Measurements from ENCODE around the gene TECR. TPM values are rescaled to one million over a fixed set of nuclear protein-coding genes. Genes with fewer than 3 reads are reported as not detected.

The TECR gene
- total RNA-seq, 1 donor from 2014 or later, result 20.0 TPM

- Histone ChIP-seq H3K36me3 (ENCODE audit: control insufficient read depth, insufficient read depth, low read length) (peaks cover 4% of the 10 kb centered on the region), H3K4me3 (ENCODE audit: low read depth, low read length) (no peak overlapping the region), H3K27me3 (ENCODE audit: control insufficient read depth, insufficient read depth, low read length) (no peaks in the 10 kb centered on the region)
- TF ChIP-seq CTCF (IDR thresholded peaks at IDR 0.05; ENCODE audit: insufficient read depth, low read length, severe bottlenecking), result no peak
- FAIRE-seq (peak; percentile 43), DNase-seq (ENCODE audit: low read depth) (peak; percentile 60)
Measured at GRCh38 chr19:14555918-14556661, 26.7 kb downstream of the TECR start.

- TF ChIP-seq CTCF (IDR thresholded peaks at IDR 0.05; ENCODE audit: insufficient read depth, low read length, severe bottlenecking), result peak; percentile 99
- DNase-seq (ENCODE audit: low read depth), result peak; percentile 70
- H3K4me3 ChIP-seq (ENCODE audit: low read depth, low read length), result no peak overlapping the region
- H3K27me3 ChIP-seq (ENCODE audit: control insufficient read depth, insufficient read depth, low read length), result no peaks in the 10 kb centered on the region
- peaks cover 4% of the 10 kb centered on the region for H3K36me3 ChIP-seq (ENCODE audit: control insufficient read depth, insufficient read depth, low read length)
- FAIRE-seq, result no peak
Measured at GRCh38 chr19:14556662-14557188, 27.3 kb downstream of the TECR start.

GRCh38 chr19:14558370-14559066, 29.1 kb downstream of the TECR start:
- Histone ChIP-seq H3K27me3 (ENCODE audit: control insufficient read depth, insufficient read depth, low read length) (no peaks in the 10 kb centered on the region), H3K4me3 (ENCODE audit: low read depth, low read length) (no peak overlapping the region), H3K36me3 (ENCODE audit: control insufficient read depth, insufficient read depth, low read length) (peaks cover 6% of the 10 kb centered on the region)
- FAIRE-seq (no peak), DNase-seq (ENCODE audit: low read depth) (no peak)
- no peak for TF ChIP-seq CTCF (IDR thresholded peaks at IDR 0.05; ENCODE audit: insufficient read depth, low read length, severe bottlenecking)

GRCh38 chr19:14559916-14560775, 30.8 kb downstream of the TECR start:
- H3K36me3 ChIP-seq (ENCODE audit: control insufficient read depth, insufficient read depth, low read length), result peaks cover 10% of the 10 kb centered on the region
- H3K27me3 ChIP-seq (ENCODE audit: control insufficient read depth, insufficient read depth, low read length), result no peaks in the 10 kb centered on the region
- no peak overlapping the region for H3K4me3 ChIP-seq (ENCODE audit: low read depth, low read length)
- DNase-seq (ENCODE audit: low read depth), result no peak
- FAIRE-seq, result no peak
- no peak for TF ChIP-seq CTCF (IDR thresholded peaks at IDR 0.05; ENCODE audit: insufficient read depth, low read length, severe bottlenecking)

GRCh38 chr19:14560776-14561108, 31.3 kb downstream of the TECR start:
- TF ChIP-seq CTCF (IDR thresholded peaks at IDR 0.05; ENCODE audit: insufficient read depth, low read length, severe bottlenecking), result no peak
- Histone ChIP-seq H3K4me3 (ENCODE audit: low read depth, low read length) (no peak overlapping the region), H3K36me3 (ENCODE audit: control insufficient read depth, insufficient read depth, low read length) (peaks cover 10% of the 10 kb centered on the region), H3K27me3 (ENCODE audit: control insufficient read depth, insufficient read depth, low read length) (no peaks in the 10 kb centered on the region)
- DNase-seq (ENCODE audit: low read depth), result no peak
- no peak for FAIRE-seq

All from bronchial epithelial cell (primary cell).